SK-N-SH (cell line): ENCODE data around the gene FGF23. TPM values are rescaled to one million over a fixed set of nuclear protein-coding genes. Genes with fewer than 3 reads are reported as not detected.

Source experiments
- CTCF ChIA-PET: fragments of 300-600, 350-600 bp; formaldehyde crosslinking; extraction: SDS; loops from one replicate; lab custom pipeline; 2021; lab: Yijun Ruan, JAX
- POLR2A ChIA-PET: fragments of 350-600 bp; sonication (Branson Sonifier 250); formaldehyde crosslinking; extraction: SDS; loops from one replicate; lab custom pipeline; 2020; ENCODE audit warnings: antibody characterized with exemption, inconsistent platforms; lab: Yijun Ruan, JAX
- DNase-seq: peaks from one replicate; pipeline ENCODE4 v3.0.0; 2012
- H2AFZ ChIP-seq: fragments of 200-600 bp; sonication (generic); 2 replicates; pipeline ENCODE4 v1.8.1; 2016; ENCODE audit warnings: antibody characterized with exemption, mild to moderate bottlenecking, low read depth
- H3F3A ChIP-seq: fragments of 200-600 bp; sonication (generic); replicated peaks from 2 replicates; pipeline ENCODE3; 2016; ENCODE audit warnings: antibody characterized with exemption, mild to moderate bottlenecking; ENCODE audit not compliant: insufficient read depth
- H3K27ac ChIP-seq, 2 experiments: fragments of 200-500 bp in 1 of 2; fragments of 200-600 bp in 1 of 2; sonication (Bioruptor generic) in 1 of 2; sonication (generic), shearing (Covaris generic) in 1 of 2; 2 replicates each; pipeline versions ENCODE4 v1.5.1 to v1.6.1; 2014 to 2016; ENCODE audit warnings: low read depth in 2 of 2, inconsistent platforms in 1 of 2, low read length in 1 of 2, mild to moderate bottlenecking in 1 of 2, mixed read lengths in 1 of 2
- H3K27me3 ChIP-seq: fragments of 200-600 bp; sonication (generic), shearing (Covaris generic); 2 replicates; pipeline ENCODE4 v1.6.1; 2016; ENCODE audit warnings: mixed run types; ENCODE audit not compliant: insufficient read depth
- H3K36me3 ChIP-seq, 2 experiments: fragments of 200-500 bp in 1 of 2; fragments of 200-600 bp in 1 of 2; sonication (Bioruptor generic) in 1 of 2; sonication (generic) in 1 of 2; replicated peaks in 1 of 2; 2 replicates each; pipeline versions ENCODE3 to v1.5.1; 2014 to 2016; ENCODE audit warnings: low read length in 1 of 2, mild to moderate bottlenecking in 1 of 2; ENCODE audit not compliant: insufficient read depth in 2 of 2, control insufficient read depth in 1 of 2
- H3K4me1 ChIP-seq, 2 experiments: fragments of 200-500 bp in 1 of 2; fragments of 200-600 bp in 1 of 2; sonication (Bioruptor generic) in 1 of 2; sonication (generic), shearing (Covaris generic) in 1 of 2; 2 replicates each; pipeline versions ENCODE4 v1.5.1 to v1.6.1; 2014 to 2016; ENCODE audit warnings: low read depth in 1 of 2, low read length in 1 of 2, mixed run types in 1 of 2; ENCODE audit not compliant: insufficient read depth in 2 of 2, control insufficient read depth in 1 of 2
- H3K4me2 ChIP-seq: fragments of 200-600 bp; sonication (generic), shearing (Covaris generic); 2 replicates; pipeline ENCODE4 v1.6.1; 2017; ENCODE audit warnings: mixed run types
- H3K4me3 ChIP-seq, 2 experiments: fragments of 200-500 bp in 1 of 2; fragments of 200-600 bp in 1 of 2; sonication (Bioruptor generic) in 1 of 2; sonication (generic), shearing (Covaris generic) in 1 of 2; 2 replicates each; pipeline versions ENCODE4 v1.5.1 to v1.8.1; 2014 to 2016; ENCODE audit warnings: low read depth in 2 of 2, inconsistent platforms in 1 of 2, low read length in 1 of 2, mild to moderate bottlenecking in 1 of 2, mixed read lengths in 1 of 2, moderate library complexity in 1 of 2
- H3K79me2 ChIP-seq: fragments of 200-600 bp; sonication (generic); 2 replicates; pipeline ENCODE4 v1.8.1; 2017; ENCODE audit warnings: mild to moderate bottlenecking; ENCODE audit not compliant: insufficient read depth
- H3K9ac ChIP-seq: fragments of 200-600 bp; sonication (generic); 2 replicates; pipeline ENCODE4 v1.6.1; 2017; ENCODE audit warnings: mixed run types
- H3K9me2 ChIP-seq: fragments of 200-600 bp; sonication (generic); 2 replicates; pipeline ENCODE4 v1.6.1; 2017; ENCODE audit warnings: mixed run types
- H3K9me3 ChIP-seq: fragments of 200-600 bp; sonication (generic); 2 replicates; pipeline ENCODE4 v1.6.1; 2017; ENCODE audit warnings: mixed run types, mild to moderate bottlenecking, moderate library complexity
- H4K20me1 ChIP-seq: fragments of 200-600 bp; sonication (generic); 2 replicates; pipeline ENCODE4 v1.6.1; 2017; ENCODE audit warnings: mild to moderate bottlenecking, mixed run types; ENCODE audit not compliant: insufficient read depth
- CHD2 ChIP-seq: fragments of 150-350 bp; IDR thresholded peaks from 2 replicates; pipeline ENCODE4 v1.6.1; 2018; ENCODE audit warnings: low read length; ENCODE audit not compliant: partially characterized antibody
- FOSL2 ChIP-seq: IDR thresholded peaks from 2 replicates; pipeline ENCODE4 v1.4.0; 2012; ENCODE audit warnings: low read depth, mild to moderate bottlenecking, moderate library complexity, borderline replicate concordance
- FOXM1 ChIP-seq: IDR thresholded peaks from 2 replicates; pipeline ENCODE4 v1.4.0; 2012; ENCODE audit warnings: low read depth, mild to moderate bottlenecking
- GATA2 ChIP-seq: sonication (generic); formaldehyde crosslinking; IDR thresholded peaks from 2 replicates; pipeline ENCODE4 v1.5.0; 2020; ENCODE audit warnings: mild to moderate bottlenecking, missing genetic modification reagents
- PBX3 ChIP-seq: IDR thresholded peaks from 2 replicates; pipeline ENCODE4; 2012
- POLR2AphosphoS5 ChIP-seq: IDR thresholded peaks from 2 replicates; pipeline ENCODE4 v1.6.1; 2012; ENCODE audit warnings: low read depth, low read length
- RAD21 ChIP-seq: IDR thresholded peaks from 2 replicates; pipeline ENCODE4 v1.6.1; 2012; ENCODE audit warnings: mild to moderate bottlenecking, low read length
- REST ChIP-seq: IDR thresholded peaks from 2 replicates; pipeline ENCODE4 v1.6.1; 2012; ENCODE audit warnings: mild to moderate bottlenecking, low read depth, low read length, moderate library complexity
- RFX5 ChIP-seq: IDR thresholded peaks from 2 replicates; pipeline ENCODE4 v1.6.1; 2012; ENCODE audit warnings: mild to moderate bottlenecking, improper control_type of control experiment, low read length
- RXRA ChIP-seq: IDR thresholded peaks from 2 replicates; pipeline ENCODE4 v1.4.0; 2012; ENCODE audit warnings: low read depth, mild to moderate bottlenecking, borderline replicate concordance
- TEAD4 ChIP-seq: IDR thresholded peaks from 2 replicates; pipeline ENCODE4 v1.4.0; 2012; ENCODE audit warnings: mild to moderate bottlenecking, borderline replicate concordance; ENCODE audit not compliant: insufficient read depth
- USF1 ChIP-seq: IDR thresholded peaks from 2 replicates; pipeline ENCODE4 v1.4.0; 2012; ENCODE audit warnings: low read depth, borderline replicate concordance
- YY1 ChIP-seq: IDR thresholded peaks from 2 replicates; pipeline ENCODE4 v1.4.0; 2012; ENCODE audit warnings: low read depth, mild to moderate bottlenecking
- WGBS: methylation state at CpG from one replicate; pipeline ENCODE4 v1.1.6; 2017; ENCODE audit warnings: low lambda C conversion rate; 5-methylcytosine and 5-hydroxymethylcytosine counted together
- polyA plus RNA-seq, 3 experiments: library from polyadenylated mRNA; depleted of rRNA; stranded (reverse); fragments of >200 nt; gene quantifications; 2 replicates each; pipeline ENCODE4 v1.2.3, GENCODE V29; 2012
- TF ChIP-seq, protein P1 (sequence below): IDR thresholded peaks from 2 replicates; pipeline ENCODE4 v1.4.0; 2012; ENCODE audit warnings: low read depth, borderline replicate concordance

The FGF23 gene
- polyA plus RNA-seq, 1 of the 3 experiments (the other 2 are of a cell fraction), result not detected

DNA sequence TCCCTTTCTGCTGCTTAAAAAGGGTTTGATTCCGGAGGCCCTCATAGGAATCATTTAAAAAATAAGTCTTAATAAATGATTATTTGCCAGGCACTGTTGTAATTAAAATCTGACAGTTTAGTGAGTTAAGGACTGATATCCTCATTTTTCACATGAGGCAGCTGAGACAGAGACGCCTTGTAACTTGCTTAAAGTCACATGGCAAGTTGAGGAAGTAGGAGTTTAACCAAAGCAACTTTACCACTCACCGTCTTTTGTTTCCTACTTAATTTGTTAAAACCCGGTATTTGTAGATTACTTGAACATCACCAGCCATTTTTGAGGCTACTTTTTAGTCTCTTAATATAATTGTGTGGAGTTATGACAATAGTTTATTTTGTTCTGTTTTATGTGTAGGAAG is 56.1 kb downstream of the FGF23 start:
- H3K4me2 ChIP-seq, result peak overlapping the region; percentile 85; the same call in 1 of the 2 replicates
- no peak overlapping the region for H3K27ac ChIP-seq
- ChIA-PET CTCF (interaction anchor here (1.2 kb wide), 1 partner anchor 47 kb away, joined by 3 read pairs; no protein-coding TSS in a partner anchor), POLR2A (interaction anchor here (0.6 kb wide), 1 partner anchor 325 kb away, joined by 5 read pairs; no protein-coding TSS in a partner anchor)
- DNase-seq, result no peak
- 98% methylated on average over 4 of the region's 4 CpGs for WGBS
- H3K9me3 ChIP-seq, result no peaks in the 10 kb centered on the region
- H3K9me2 ChIP-seq, result no peaks in the 10 kb centered on the region
- peaks cover 4% of the 10 kb centered on the region for H3F3A ChIP-seq
- H3K4me1 ChIP-seq, result peaks cover 0 to 8% of the 10 kb centered on the region in 2 experiments; a peak in 2 of 4 replicates
- H4K20me1 ChIP-seq, result peaks cover 28% of the 10 kb centered on the region; the same call in 1 of the 2 replicates
- H2AFZ ChIP-seq, result no peak overlapping the region
- TF ChIP-seq TEAD4, result no peak
- no peak for TF ChIP-seq REST
- TF ChIP-seq FOSL2, result no peak
- no peak for TF ChIP-seq USF1
- no peak overlapping the region for H3K4me3 ChIP-seq
- H3K79me2 ChIP-seq, result peaks cover 70% of the 10 kb centered on the region
- H3K27me3 ChIP-seq, result no peaks in the 10 kb centered on the region
- no peak overlapping the region for H3K9ac ChIP-seq
- H3K36me3 ChIP-seq, result peaks cover 3 to 11% of the 10 kb centered on the region in 2 experiments

GRCh38 chr12:4322726-4323125 is 56.8 kb downstream of the FGF23 start:
- no peak for DNase-seq
- Histone ChIP-seq H4K20me1 (peaks cover 23% of the 10 kb centered on the region; the same call in 1 of the 2 replicates), H3K9me3 (no peaks in the 10 kb centered on the region), H3K4me2 (peak overlapping the region; percentile 85; the same call in 1 of the 2 replicates), H3K4me3 (no peak overlapping the region; a peak in 1 of 4 replicates), H2AFZ (no peak overlapping the region), H3K79me2 (peaks cover 63% of the 10 kb centered on the region), H3K36me3 (peaks cover 3 to 11% of the 10 kb centered on the region in 2 experiments), H3K27ac (no peak overlapping the region), H3F3A (peaks cover 4% of the 10 kb centered on the region), H3K4me1 (peaks cover 0 to 8% of the 10 kb centered on the region in 2 experiments; a peak in 2 of 4 replicates), H3K27me3 (no peaks in the 10 kb centered on the region), H3K9ac (no peak overlapping the region), H3K9me2 (no peaks in the 10 kb centered on the region)
- 90% methylated on average over 5 of the region's 5 CpGs for WGBS
- ChIA-PET POLR2A (interaction anchor here (0.6 kb wide), 1 partner anchor 325 kb away, joined by 5 read pairs; no protein-coding TSS in a partner anchor), CTCF (interaction anchor here (0.6 to 1.5 kb wide), 9 partner anchors 11 to 1719 kb away, joined by 3 to 6 read pairs (median 4); no protein-coding TSS in a partner anchor)
- TF ChIP-seq POLR2AphosphoS5 (no peak), REST (no peak), RAD21 (no peak), TEAD4 (no peak), PBX3 (no peak), FOXM1 (no peak), RXRA (no peak), CHD2 (no peak), GATA2 (CRISPR knock-in tag) (no peak), RFX5 (no peak), YY1 (no peak)
- TF ChIP-seq, protein P1, sequence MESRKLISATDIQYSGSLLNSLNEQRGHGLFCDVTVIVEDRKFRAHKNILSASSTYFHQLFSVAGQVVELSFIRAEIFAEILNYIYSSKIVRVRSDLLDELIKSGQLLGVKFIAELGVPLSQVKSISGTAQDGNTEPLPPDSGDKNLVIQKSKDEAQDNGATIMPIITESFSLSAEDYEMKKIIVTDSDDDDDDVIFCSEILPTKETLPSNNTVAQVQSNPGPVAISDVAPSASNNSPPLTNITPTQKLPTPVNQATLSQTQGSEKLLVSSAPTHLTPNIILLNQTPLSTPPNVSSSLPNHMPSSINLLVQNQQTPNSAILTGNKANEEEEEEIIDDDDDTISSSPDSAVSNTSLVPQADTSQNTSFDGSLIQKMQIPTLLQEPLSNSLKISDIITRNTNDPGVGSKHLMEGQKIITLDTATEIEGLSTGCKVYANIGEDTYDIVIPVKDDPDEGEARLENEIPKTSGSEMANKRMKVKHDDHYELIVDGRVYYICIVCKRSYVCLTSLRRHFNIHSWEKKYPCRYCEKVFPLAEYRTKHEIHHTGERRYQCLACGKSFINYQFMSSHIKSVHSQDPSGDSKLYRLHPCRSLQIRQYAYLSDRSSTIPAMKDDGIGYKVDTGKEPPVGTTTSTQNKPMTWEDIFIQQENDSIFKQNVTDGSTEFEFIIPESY, result no peak
